ENCODE measurements around the gene SFR1. TPM values are rescaled to one million over a fixed set of nuclear protein-coding genes. Genes with fewer than 3 reads are reported as not detected.
A peak's percentile ranks its signal among the peaks of the same experiment; 100 is the strongest.

The SFR1 gene
- total RNA-seq, 1 donor from 2014 or later = 4.4 TPM

DNA sequence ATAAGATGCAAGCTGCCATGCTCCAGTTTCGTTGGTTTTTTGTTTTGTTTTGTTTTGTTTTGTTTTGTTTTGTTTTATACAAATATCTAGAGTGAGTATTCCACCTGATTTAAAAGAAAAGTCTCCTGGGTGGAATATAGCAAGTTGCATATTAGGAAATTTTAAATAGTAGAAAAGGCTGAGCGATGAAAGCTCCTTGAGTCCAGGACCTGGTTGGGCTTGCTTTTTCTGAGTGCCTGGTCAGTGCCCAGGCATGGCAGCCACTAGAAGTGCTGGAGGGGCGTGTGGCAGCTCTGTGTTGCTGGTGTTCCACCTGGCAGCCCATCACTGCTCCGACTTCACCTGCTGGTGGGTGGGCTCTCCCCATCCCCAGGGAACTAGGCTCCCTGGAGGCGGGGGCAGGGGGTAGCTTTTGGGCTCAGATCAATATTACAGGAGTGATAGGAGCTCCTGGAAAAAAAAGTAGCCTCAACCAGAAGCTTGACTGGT lies 44.3 kb upstream of the SFR1 start:
- TF ChIP-seq POLR2AphosphoS5 (IDR thresholded peaks at IDR 0.05; ENCODE audit: insufficient read depth in 1 of 2, low read depth in 1 of 2) (no peak), POLR2A (IDR thresholded peaks at IDR 0.05) (no peak)
- TF ChIP-seq, protein P1, sequence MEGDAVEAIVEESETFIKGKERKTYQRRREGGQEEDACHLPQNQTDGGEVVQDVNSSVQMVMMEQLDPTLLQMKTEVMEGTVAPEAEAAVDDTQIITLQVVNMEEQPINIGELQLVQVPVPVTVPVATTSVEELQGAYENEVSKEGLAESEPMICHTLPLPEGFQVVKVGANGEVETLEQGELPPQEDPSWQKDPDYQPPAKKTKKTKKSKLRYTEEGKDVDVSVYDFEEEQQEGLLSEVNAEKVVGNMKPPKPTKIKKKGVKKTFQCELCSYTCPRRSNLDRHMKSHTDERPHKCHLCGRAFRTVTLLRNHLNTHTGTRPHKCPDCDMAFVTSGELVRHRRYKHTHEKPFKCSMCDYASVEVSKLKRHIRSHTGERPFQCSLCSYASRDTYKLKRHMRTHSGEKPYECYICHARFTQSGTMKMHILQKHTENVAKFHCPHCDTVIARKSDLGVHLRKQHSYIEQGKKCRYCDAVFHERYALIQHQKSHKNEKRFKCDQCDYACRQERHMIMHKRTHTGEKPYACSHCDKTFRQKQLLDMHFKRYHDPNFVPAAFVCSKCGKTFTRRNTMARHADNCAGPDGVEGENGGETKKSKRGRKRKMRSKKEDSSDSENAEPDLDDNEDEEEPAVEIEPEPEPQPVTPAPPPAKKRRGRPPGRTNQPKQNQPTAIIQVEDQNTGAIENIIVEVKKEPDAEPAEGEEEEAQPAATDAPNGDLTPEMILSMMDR (IDR thresholded peaks at IDR 0.05) = no peak
- H3K27me3 ChIP-seq = no peaks in the 10 kb centered on the region
- DNase-seq (ENCODE audit: extremely low spot score in 2 of 2) = peak in 1 of 2 donors; percentile 70

DNA sequence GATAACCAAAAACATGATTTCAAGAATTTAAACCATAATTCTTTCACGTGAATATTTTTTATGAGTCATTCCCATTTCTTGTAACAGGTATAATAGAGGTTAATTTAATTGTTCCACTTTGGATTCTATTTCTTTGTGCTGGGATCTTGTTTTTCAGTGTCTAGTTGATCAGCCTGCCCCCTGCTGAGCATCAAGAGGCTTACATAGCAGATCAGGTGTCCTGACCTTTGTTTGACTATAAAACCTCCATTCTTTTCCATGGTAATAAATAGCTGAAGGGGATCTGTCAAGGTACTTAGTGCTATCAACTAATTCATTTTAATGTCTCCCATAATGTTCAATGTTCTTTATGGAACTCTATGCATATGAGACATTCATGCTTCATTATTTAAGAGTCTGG lies 41.2 kb upstream of the SFR1 start:
- intact Hi-C loops (cut with DNase I) = no loop called here
- Histone ChIP-seq H3K27me3 (no peaks in the 10 kb centered on the region), H3K27ac (no peak overlapping the region), H3K9me3 (no peaks in the 10 kb centered on the region), H3K4me3 (peak overlapping the region in 1 of 2 donors; percentile 32), H3K36me3 (no peaks in the 10 kb centered on the region), H3K4me1 (no peaks in the 10 kb centered on the region)
- TF ChIP-seq, protein P1 (IDR thresholded peaks at IDR 0.05) = peak; percentile 24 to 30 (median 29)
- TF ChIP-seq POLR2AphosphoS5 (IDR thresholded peaks at IDR 0.05; ENCODE audit: insufficient read depth in 1 of 2, low read depth in 1 of 2) = no peak
- TF ChIP-seq POLR2A (IDR thresholded peaks at IDR 0.05) = no peak
- no peak for DNase-seq (ENCODE audit: extremely low spot score in 2 of 2)

More for the DNA sequence above, 44.3 kb upstream of the SFR1 start:
- no peak overlapping the region for H3K27ac ChIP-seq
- H3K9me3 ChIP-seq = no peaks in the 10 kb centered on the region
- intact Hi-C loops (cut with DNase I) = no loop called here
- no peaks in the 10 kb centered on the region for H3K36me3 ChIP-seq
- no peaks in the 10 kb centered on the region for H3K4me1 ChIP-seq
- H3K4me3 ChIP-seq = no peak overlapping the region

DNA sequence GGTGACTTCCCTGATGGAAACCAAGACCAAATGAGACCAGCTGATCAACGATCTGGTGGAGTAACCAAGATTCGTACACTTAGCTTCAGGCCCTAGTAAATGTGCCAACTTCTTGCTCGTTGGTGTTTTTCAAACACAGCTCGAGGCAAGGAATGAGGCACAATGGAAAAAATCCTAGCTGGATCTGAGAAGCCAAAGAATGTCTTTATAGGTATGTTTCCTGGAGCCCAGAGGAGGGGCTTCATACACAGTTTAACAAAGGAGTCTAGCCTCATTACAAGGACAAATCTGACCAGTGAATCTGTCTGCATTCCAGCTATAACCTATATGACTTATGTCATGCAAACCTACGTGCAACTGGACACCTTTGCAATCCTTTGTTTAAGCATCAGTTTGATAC lies 40.0 kb upstream of the SFR1 start:
- H3K27me3 ChIP-seq = no peaks in the 10 kb centered on the region
- intact Hi-C loops (cut with DNase I) = no loop called here
- no peak overlapping the region for H3K27ac ChIP-seq
- TF ChIP-seq, protein P1 (IDR thresholded peaks at IDR 0.05) = no peak
- TF ChIP-seq POLR2AphosphoS5 (IDR thresholded peaks at IDR 0.05; ENCODE audit: insufficient read depth in 1 of 2, low read depth in 1 of 2) (no peak), POLR2A (IDR thresholded peaks at IDR 0.05) (no peak)
- no peaks in the 10 kb centered on the region for H3K36me3 ChIP-seq
- no peaks in the 10 kb centered on the region for H3K4me1 ChIP-seq
- H3K4me3 ChIP-seq = peak overlapping the region in 1 of 2 donors; percentile 32
- no peaks in the 10 kb centered on the region for H3K9me3 ChIP-seq
- no peak for DNase-seq (ENCODE audit: extremely low spot score in 2 of 2)

GRCh38 chr10:104084482-104085142 lies 37.4 kb upstream of the SFR1 start:
- no peak for DNase-seq (ENCODE audit: extremely low spot score in 2 of 2)
- Histone ChIP-seq H3K36me3 (no peaks in the 10 kb centered on the region), H3K9me3 (no peaks in the 10 kb centered on the region), H3K4me3 (peak overlapping the region in 1 of 2 donors; percentile 32), H3K27ac (peak overlapping the region; percentile 40), H3K4me1 (no peaks in the 10 kb centered on the region), H3K27me3 (no peaks in the 10 kb centered on the region)
- intact Hi-C loops (cut with DNase I) = no loop called here
- TF ChIP-seq, protein P1 (IDR thresholded peaks at IDR 0.05) = no peak
- TF ChIP-seq POLR2A (IDR thresholded peaks at IDR 0.05) (no peak), POLR2AphosphoS5 (IDR thresholded peaks at IDR 0.05; ENCODE audit: insufficient read depth in 1 of 2, low read depth in 1 of 2) (no peak)

DNA sequence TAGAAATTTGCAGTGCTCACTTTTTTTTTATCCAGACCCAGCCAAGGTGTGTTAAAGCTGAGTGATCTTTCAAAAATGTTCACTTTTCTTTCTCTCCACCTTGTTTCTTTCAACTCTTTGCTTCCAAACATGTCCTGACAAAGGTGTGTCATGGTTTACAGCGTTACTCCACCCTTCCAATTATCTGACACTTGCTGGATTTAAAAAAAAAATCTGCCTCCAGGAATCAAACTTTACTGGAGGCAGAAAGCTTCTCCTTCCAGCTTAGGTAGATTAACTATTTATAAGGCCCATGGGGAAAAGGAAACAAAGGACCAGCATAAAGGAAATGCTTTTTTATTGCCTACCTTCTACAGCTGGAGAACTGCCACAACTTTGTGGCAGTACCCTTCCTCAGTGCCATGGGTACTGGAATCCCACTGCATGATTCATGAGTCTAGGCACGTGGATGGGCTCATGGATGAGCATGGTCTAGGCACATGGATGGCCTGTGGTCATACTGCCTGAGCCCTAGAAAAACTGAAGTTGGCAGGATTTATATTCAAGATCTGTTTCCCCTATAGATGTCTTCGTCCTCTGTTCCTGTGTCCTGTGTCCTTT lies 36.1 kb upstream of the SFR1 start, which contains the start of gene COL17A1:
Gene COL17A1, minus strand, starts transcription at position 80 of the 600 bp plus-strand sequence. CDS start 5,207 bp downstream, outside the sequence.
- peak within 1 kb of the TSS; percentile 40 for H3K27ac ChIP-seq
- no peaks in the 10 kb centered on the region for H3K4me1 ChIP-seq
- H3K27me3 ChIP-seq = no peaks in the 10 kb centered on the region
- intact Hi-C loops (cut with DNase I) = no loop called here
- peak within 1 kb of the TSS in 1 of 2 donors; percentile 32 for H3K4me3 ChIP-seq
- no peaks in the 10 kb centered on the region for H3K36me3 ChIP-seq
- H3K9me3 ChIP-seq = no peaks in the 10 kb centered on the region
- DNase-seq (ENCODE audit: extremely low spot score in 2 of 2) = no peak
- no peak for TF ChIP-seq POLR2AphosphoS5 (IDR thresholded peaks at IDR 0.05; ENCODE audit: insufficient read depth in 1 of 2, low read depth in 1 of 2)

All from vagina (tissue), 2 donors.